Measurements from ENCODE around the gene SAMD1.

DNA sequence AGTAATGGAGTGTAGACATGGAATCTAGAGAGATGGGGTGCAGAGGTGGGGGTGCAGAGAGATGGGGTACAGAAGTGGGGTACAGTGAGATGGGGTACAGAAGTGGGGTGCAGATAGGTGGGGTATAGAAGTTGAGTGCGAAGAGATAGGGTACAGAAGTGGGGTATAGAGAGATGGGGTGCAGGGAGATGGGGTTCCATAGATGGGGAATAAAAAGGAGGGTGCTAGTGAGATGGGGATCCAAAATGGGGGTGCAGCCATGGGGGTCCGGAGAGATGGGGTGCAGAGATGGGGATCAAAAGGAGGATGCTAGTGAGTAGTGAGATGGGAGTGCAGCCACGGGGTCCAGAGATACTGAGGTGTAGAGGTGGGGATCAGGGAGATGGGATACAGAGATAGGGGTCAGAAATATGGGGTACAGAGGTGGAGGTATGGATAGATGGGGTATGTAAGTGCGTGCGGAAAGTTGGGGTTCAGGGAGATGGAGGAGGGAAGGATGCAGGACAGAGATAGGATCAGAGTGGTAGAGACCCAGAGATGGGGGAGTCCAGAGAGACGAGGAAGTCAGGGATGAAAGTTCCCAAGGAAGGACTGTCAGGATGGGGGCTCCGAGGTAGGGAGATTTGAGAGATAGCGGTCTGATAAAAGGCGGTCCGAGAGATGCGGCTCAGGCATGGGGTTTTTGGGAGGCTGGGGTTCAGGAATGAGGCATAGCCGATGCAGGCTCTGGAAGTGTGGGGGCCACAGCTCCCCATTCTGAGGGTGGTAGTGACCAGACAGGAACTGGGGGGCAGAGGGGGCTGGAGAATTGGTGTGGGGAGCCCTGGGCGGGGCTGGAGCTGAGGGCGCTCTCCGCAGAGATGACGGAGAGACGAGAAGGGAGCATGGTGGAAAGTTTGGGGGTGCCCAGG is 32.1 kb downstream of the SAMD1 start:
- no peak for TF ChIP-seq POLR2A (IDR thresholded peaks at IDR 0.05)
- TF ChIP-seq, protein P1, sequence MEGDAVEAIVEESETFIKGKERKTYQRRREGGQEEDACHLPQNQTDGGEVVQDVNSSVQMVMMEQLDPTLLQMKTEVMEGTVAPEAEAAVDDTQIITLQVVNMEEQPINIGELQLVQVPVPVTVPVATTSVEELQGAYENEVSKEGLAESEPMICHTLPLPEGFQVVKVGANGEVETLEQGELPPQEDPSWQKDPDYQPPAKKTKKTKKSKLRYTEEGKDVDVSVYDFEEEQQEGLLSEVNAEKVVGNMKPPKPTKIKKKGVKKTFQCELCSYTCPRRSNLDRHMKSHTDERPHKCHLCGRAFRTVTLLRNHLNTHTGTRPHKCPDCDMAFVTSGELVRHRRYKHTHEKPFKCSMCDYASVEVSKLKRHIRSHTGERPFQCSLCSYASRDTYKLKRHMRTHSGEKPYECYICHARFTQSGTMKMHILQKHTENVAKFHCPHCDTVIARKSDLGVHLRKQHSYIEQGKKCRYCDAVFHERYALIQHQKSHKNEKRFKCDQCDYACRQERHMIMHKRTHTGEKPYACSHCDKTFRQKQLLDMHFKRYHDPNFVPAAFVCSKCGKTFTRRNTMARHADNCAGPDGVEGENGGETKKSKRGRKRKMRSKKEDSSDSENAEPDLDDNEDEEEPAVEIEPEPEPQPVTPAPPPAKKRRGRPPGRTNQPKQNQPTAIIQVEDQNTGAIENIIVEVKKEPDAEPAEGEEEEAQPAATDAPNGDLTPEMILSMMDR (IDR thresholded peaks at IDR 0.05), result no peak

Data from prostate gland (tissue), 2 donors.